Muscle layer of duodenum (tissue), 2 donors: ENCODE data around the gene MZT2B.
"Not testable (repeated sequence)": the region's sequence is repeated elsewhere in the genome, so short reads cannot be mapped to it uniquely, and the experiment has no call there.

Experiments used
- H3K27ac ChIP-seq: one replicate; pipeline ENCODE4 v1.7.0; 2013; ENCODE audit warnings: mild to moderate bottlenecking, low read length
- H3K27me3 ChIP-seq: one replicate; pipeline ENCODE4 v1.7.0; 2013; ENCODE audit warnings: low read depth, mild to moderate bottlenecking, control low read depth, low read length
- H3K36me3 ChIP-seq, 2 donors: one replicate each; pipeline ENCODE4 v1.7.0; 2013; ENCODE audit warnings: low read length in 2 of 2, control low read depth in 1 of 2, mild to moderate bottlenecking in 1 of 2; ENCODE audit not compliant: insufficient read depth in 2 of 2, control insufficient read depth in 1 of 2
- H3K4me1 ChIP-seq, 2 donors: one replicate each; pipeline ENCODE4 v1.7.0; 2013; ENCODE audit warnings: low read length in 2 of 2, mild to moderate bottlenecking in 2 of 2, control low read depth in 1 of 2, moderate library complexity in 1 of 2; ENCODE audit not compliant: insufficient read depth in 2 of 2, control insufficient read depth in 1 of 2
- H3K4me3 ChIP-seq, 2 donors: one replicate each; pipeline ENCODE4 v1.7.0; 2013; ENCODE audit warnings: low read length in 2 of 2, low read depth in 1 of 2, mild to moderate bottlenecking in 1 of 2
- H3K9me3 ChIP-seq, 2 donors: one replicate each; pipeline ENCODE4 v1.7.0; 2013; ENCODE audit warnings: low read length in 2 of 2, control low read depth in 1 of 2, mild to moderate bottlenecking in 1 of 2; ENCODE audit not compliant: control insufficient read depth in 1 of 2
- donor health status: healthy.

MZT2B gene

GRCh38 chr2:130154773-130155765, 27.0 kb upstream of the MZT2B start:
- Histone ChIP-seq H3K4me1 (no peaks in the 10 kb centered on the region), H3K27me3 (no peaks in the 10 kb centered on the region), H3K27ac (no peak overlapping the region), H3K4me3 (no peak overlapping the region), H3K36me3 (peaks cover 0 to 53% of the 10 kb centered on the region in 2 donors), H3K9me3 (no peaks in the 10 kb centered on the region)

GRCh38 chr2:130155956-130156623, 26.0 kb upstream of the MZT2B start:
- H3K27ac ChIP-seq, H3K4me1 ChIP-seq, H3K9me3 ChIP-seq, H3K27me3 ChIP-seq, H3K4me3 ChIP-seq: not testable (repeated sequence)
- peaks cover 0 to 56% of the 10 kb centered on the region in 2 donors for H3K36me3 ChIP-seq

GRCh38 chr2:130156624-130157004, 25.4 kb upstream of the MZT2B start:
- Histone ChIP-seq H3K27me3 (no peaks in the 10 kb centered on the region), H3K36me3 (peaks cover 0 to 56% of the 10 kb centered on the region in 2 donors), H3K9me3 (no peaks in the 10 kb centered on the region), H3K4me3 (no peak overlapping the region), H3K4me1 (no peaks in the 10 kb centered on the region), H3K27ac (no peak overlapping the region)

GRCh38 chr2:130157354-130157753, 24.7 kb upstream of the MZT2B start:
- not testable (repeated sequence) for H3K27ac ChIP-seq, H3K27me3 ChIP-seq, H3K9me3 ChIP-seq, H3K4me1 ChIP-seq, H3K4me3 ChIP-seq
- peaks cover 0 to 51% of the 10 kb centered on the region in 2 donors for H3K36me3 ChIP-seq

- H3K36me3 ChIP-seq: peaks cover 0 to 50% of the 10 kb centered on the region in 2 donors
- H3K4me3 ChIP-seq, H3K27ac ChIP-seq, H3K27me3 ChIP-seq, H3K9me3 ChIP-seq, H3K4me1 ChIP-seq: not testable (repeated sequence)
Observed at GRCh38 chr2:130157825-130158514, 24.1 kb upstream of the MZT2B start.

GRCh38 chr2:130158631-130159030, 23.4 kb upstream of the MZT2B start:
- peaks cover 0 to 49% of the 10 kb centered on the region in 2 donors for H3K36me3 ChIP-seq
- H3K27me3 ChIP-seq: no peaks in the 10 kb centered on the region
- no peaks in the 10 kb centered on the region for H3K9me3 ChIP-seq
- no peaks in the 10 kb centered on the region for H3K4me1 ChIP-seq
- no peak overlapping the region for H3K4me3 ChIP-seq
- no peak overlapping the region for H3K27ac ChIP-seq

- not testable (repeated sequence) for H3K9me3 ChIP-seq, H3K4me1 ChIP-seq, H3K27me3 ChIP-seq, H3K27ac ChIP-seq, H3K4me3 ChIP-seq
- H3K36me3 ChIP-seq: peaks cover 0 to 51% of the 10 kb centered on the region in 2 donors
Observed at GRCh38 chr2:130159376-130159775, 22.7 kb upstream of the MZT2B start.

- Histone ChIP-seq H3K27me3 (no peaks in the 10 kb centered on the region), H3K27ac (no peak overlapping the region), H3K9me3 (no peaks in the 10 kb centered on the region), H3K4me1 (no peaks in the 10 kb centered on the region), H3K36me3 (peaks cover 0 to 47% of the 10 kb centered on the region in 2 donors), H3K4me3 (no peak overlapping the region)
Observed at GRCh38 chr2:130160131-130160530, 21.9 kb upstream of the MZT2B start.

- H3K27me3 ChIP-seq, H3K27ac ChIP-seq, H3K9me3 ChIP-seq, H3K4me1 ChIP-seq, H3K4me3 ChIP-seq: not testable (repeated sequence)
- peaks cover 5 to 50% of the 10 kb centered on the region in 2 donors for H3K36me3 ChIP-seq
Observed at GRCh38 chr2:130160838-130161705, 21.0 kb upstream of the MZT2B start.

GRCh38 chr2:130162486-130162885, 19.6 kb upstream of the MZT2B start:
- H3K4me1 ChIP-seq, H3K27ac ChIP-seq, H3K9me3 ChIP-seq, H3K27me3 ChIP-seq, H3K4me3 ChIP-seq: not testable (repeated sequence)
- peaks cover 5 to 64% of the 10 kb centered on the region in 2 donors for H3K36me3 ChIP-seq
